GM19099 (cell line): ENCODE results near the gene UBE2D4.

Source experiments
- POLR2A ChIP-seq: IDR thresholded peaks from 3 replicates; pipeline ENCODE4 v1.6.1; 2011; ENCODE audit warnings: low read depth; ENCODE audit not compliant: insufficient read length; ENCODE audit errors: extremely low read depth

UBE2D4 gene

GRCh38 chr7:43902542-43903054 lies 23.6 kb upstream of the UBE2D4 start:
- no peak for TF ChIP-seq POLR2A

- TF ChIP-seq POLR2A = no peak
Observed at GRCh38 chr7:43904533-43905208, 21.6 kb upstream of the UBE2D4 start.

- TF ChIP-seq POLR2A = no peak
Observed at GRCh38 chr7:43905209-43905946, 20.9 kb upstream of the UBE2D4 start.

DNA sequence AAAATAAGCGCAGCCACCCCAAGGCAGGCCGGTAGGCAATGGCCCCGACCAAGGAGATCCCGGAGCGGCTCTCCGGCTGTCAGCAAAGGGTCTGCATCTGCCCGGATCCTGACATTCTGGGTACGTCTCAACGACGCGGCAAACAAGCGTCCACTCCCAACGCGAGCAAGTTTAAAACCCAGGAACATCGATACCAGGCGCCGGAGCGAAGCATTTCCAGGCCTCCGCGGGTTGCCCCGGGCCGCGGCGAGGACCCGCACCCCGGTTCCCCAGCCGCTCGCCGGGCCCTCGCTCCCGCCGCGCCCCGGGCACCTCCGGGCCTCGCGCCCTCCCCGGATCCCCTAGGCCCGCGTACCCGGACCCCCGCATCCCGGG lies 20.3 kb upstream of the UBE2D4 start:
- TF ChIP-seq POLR2A = no peak

DNA sequence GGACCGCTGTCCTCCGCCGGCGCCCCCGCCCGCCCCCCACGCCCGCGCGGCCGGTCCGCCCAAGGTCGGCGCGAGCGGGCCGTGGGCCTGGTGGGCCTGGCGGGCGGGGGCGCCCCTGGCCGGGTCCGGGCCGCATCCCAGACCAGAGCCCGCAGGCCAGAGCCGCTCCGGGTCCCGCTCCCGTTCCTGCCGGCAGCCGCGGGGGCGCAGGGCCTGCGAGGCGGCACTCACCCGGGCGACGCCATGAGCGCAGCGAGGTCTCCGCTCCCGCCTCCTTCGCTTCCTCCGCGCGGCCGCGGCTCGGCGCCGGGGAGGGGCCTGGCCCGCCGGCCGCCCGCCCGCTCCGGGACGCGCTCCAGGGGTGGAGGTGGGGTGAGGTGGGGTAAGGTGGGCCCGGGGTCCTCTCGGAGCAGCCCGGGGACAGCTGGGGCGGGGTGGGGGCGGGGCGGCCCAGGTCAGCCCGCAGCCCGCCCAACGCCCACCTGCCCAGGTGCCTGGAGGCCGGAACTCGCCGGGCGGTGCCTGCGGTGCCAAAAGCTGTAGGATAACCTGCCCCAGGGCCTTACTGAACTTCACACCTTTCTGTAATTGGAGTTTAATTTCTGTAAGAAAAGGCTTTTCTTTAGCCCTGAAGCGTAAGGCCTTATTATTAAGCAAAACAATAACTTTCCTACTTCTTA lies 19.8 kb upstream of the UBE2D4 start, which contains the start of gene URGCP:
TSS of gene URGCP (minus strand) at position 266 of the 680 bp plus-strand sequence. CDS start at position 245, 21 bp downstream.
- peak; percentile 69 for TF ChIP-seq POLR2A

DNA sequence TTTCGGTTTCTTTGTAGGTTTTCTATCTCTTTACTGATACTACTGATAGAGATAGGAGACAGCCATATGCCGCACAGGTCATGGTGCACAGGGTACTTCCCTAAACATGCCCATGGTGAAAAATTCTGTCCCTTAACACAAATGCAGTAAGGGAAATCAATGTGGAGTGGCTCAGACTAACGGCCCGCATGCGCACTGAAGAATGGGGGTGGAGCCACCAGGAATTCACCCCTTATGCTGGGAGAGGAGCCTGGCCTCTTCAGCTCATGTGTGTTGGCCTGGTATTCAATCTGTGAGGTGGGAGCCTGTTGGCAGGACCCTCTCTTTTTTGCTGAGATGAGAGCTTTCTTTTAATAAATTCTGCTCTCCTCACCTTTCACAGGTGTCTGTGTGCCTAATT lies 11.4 kb upstream of the UBE2D4 start:
- no peak for TF ChIP-seq POLR2A

DNA sequence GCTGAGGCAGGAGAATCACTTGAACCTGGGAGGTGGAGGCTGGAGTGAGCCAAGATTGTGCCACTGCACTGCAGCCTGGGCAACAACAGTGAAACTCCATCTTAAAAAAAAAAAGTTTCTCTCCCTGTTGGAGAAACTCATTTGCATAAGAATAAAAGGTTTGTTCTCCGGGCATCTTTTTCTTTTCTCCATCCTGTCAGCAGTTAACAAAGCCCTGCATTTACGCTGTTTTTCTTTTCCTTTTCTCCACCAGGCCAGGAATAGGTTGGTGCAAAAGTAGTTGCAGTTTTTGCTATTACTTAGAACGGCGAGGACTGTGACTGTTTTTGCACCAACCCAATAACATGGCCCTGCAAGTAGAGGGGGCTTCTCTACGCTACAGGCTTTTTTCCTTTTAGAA lies 10.3 kb upstream of the UBE2D4 start:
- no peak for TF ChIP-seq POLR2A

DNA sequence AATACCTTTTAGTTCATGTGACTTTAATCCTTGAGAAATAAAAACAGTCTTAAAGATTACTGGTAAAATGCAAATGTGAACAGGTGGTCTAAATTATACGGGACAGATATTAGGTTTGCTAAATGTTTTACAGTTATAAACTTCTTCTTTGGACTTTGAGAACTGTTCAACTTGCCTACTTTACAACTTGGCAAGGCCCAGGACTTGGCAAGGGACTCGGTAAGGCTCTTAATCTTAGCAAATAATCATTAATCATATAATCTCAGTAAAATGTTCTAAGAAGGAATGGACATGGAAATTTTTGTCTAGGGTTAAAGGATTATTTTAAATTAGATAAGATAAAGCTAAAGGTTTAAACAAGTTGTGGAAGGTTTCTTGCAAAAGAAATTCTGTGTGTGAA lies 4.8 kb upstream of the UBE2D4 start:
- TF ChIP-seq POLR2A = no peak

DNA sequence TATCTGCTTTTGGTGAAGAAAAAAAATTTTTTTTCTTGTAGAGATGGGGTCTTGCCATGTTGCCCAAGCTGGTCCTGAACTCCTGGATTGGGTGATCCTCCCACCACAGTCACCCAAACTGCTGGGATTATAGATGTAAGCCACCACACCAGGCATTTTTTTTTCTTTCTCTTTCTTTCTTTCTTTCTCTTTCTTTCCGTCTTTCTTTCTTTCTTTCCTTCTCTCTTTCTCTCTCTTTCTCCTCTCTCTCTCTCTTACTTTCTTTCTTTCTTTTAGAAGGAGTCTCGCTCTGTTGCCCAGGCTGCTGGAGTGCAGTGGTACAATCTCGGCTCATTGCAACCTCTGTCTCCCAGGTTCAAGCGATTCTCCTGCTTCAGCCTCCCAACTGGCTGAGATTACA lies 3.5 kb upstream of the UBE2D4 start:
- TF ChIP-seq POLR2A = no peak

DNA sequence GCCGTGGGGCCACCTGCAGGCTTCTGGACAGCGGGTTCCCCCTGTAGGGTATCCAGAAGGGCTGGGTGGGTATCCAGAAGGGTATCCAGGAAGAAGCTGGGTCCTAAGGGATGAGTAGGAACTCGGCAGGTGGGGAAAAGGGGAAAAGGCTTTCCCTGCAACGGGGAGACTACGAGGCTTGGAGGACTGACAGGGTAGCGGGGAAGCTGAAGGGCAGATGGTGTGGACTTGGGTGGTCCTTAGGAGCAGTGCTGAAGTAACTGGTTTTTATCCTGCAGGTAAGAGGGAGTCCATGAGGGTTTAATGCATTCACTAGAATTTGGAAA lies 525 bp downstream of the UBE2D4 start:
- no peak for TF ChIP-seq POLR2A

DNA sequence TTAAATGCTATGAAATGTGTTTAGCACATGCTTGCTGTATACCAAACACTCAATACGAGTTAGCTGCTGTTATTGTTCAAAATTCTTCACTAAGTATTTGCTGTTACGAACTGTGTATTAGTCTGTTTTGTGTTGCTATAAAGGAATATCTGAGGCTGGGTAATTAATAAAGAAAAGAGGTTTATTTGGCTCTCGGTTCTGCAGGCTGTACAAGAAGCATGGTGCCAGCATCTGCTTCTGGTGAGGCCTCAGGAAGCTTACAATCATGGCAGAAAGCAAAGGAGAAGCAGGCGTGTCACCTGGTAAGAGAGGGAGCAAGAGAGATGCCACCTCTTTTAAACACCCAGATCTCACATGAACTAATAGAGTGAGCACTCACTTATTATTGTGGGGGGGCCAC lies 1.6 kb downstream of the UBE2D4 start:
- no peak for TF ChIP-seq POLR2A

DNA sequence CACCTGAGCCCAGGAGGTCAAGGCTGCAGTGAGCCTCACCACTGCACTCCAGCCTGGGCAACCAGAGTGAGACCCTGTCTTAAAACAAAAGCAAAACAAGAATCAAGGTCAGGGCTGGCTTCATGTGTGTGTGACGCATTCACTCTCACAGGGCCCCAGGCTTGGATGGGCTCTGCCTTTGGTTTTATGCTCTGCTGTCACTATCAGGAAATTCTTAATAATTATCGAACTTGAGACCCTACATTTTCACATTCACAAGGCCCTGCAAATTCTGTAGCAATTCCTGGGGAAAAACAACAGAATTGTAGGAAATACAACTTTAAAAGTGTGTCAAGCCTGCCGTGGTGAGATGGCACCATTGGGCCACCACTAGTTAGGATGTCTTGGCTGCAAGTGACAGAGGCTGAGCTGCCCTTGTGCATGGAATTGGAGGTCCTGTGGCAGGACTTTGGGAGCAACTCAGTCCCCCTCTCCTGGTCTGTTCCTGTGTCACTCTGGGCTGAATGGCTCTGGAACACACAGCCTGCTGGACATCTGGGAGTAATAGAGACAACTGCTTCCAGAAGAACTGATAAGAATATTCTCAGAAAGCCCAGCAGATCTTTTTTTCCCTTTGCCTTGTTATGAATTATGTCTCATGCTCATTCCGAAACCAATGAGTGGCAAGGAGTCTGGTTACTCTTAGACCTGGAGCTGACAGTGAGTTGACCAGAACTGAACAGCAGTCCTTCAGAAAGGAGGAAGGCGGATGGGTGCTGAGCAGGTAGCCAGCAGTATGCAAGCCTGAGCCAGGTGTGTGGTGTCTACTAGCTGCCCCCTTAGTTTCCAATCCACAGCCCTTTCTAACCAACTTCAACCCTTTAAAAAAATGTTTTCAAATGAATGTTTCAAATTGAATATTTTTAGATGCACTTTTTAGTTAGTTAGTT lies 3.6 kb downstream of the UBE2D4 start:
- no peak for TF ChIP-seq POLR2A

GRCh38 chr7:43931346-43931745 lies 5.1 kb downstream of the UBE2D4 start:
- TF ChIP-seq POLR2A = no peak

- TF ChIP-seq POLR2A = no peak
Observed at GRCh38 chr7:43933902-43934560, 7.8 kb downstream of the UBE2D4 start.
